GM18909 (cell line): ENCODE data around the gene BPIFA1.

Source experiments
- ATAC-seq: cut with Tn5 transposase; IDR thresholded peaks from one replicate; pipeline ENCODE4 v1.9.1; 2021; ENCODE audit warnings: mild to moderate bottlenecking; ENCODE audit not compliant: unreplicated experiment, poor library complexity

The BPIFA1 gene

DNA sequence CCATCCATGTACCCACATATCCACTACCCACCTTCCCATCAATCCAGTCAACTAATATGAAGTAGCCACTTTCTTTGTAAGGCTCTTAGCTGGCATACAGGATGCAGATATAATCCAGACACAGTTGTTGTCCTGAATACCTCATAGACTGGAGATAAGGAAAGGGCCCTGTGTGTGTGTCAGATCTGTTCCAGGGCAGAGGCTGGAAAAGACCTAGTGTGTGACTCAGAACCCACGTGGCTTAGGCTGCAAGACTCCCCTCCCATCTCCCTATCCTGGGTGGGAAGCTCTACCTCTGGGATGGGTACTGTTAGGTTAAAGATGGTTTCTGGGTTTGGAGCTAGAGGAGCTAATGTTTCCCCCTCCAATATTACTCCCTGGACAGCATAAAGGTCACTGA lies 3.6 kb downstream of the BPIFA1 start:
- ATAC-seq: no peak

DNA sequence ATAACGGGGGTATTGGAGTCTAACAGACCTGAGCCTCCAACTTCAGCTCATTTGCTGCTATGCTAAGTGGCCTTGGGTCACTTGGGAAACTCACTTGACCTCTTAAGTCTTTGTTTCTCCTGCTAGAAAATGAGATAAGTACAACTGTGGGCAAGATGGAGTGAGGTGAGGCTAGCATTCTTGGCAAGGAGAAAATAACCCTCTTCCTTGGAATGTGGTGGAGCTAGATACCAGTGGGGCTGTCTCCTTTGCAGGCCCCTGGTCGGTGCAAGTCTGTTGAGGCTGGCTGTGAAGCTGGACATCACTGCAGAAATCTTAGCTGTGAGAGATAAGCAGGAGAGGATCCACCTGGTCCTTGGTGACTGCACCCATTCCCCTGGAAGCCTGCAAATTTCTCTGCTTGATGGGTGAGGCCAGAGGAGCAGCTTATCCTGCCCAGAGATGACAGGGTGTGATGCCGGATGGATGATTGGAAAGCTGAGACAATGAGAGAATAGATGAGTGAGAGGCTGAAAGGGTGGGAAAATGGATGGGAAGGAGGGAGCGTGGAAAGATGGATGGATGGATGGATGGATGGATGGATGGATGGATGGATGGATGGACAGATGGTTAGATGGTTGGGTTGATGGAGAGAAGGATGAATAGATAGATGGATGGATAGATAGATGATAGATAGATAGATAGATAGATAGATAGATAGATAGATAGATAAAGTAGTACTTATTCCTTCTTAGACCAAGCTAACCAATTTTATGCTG lies 4.4 kb downstream of the BPIFA1 start:
- no peak for ATAC-seq

DNA sequence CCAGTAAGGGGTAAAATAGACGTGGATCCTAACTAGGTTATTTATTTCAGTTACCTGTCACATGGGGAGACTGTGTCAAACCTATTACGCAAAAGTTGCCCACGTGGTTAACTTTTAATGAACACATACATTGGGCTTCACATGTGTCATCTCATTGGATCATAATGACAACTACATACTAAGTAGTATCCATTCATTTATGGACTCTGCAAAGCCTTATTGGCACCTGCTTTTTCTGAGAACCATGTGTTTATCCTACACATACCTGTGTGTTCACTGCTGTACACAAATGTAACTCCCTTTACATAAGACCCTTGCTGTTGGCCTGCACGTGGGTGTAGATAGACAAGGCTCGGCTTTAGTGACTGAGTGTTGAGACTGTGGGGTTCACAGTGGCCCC lies 5.1 kb downstream of the BPIFA1 start:
- ATAC-seq: no peak

DNA sequence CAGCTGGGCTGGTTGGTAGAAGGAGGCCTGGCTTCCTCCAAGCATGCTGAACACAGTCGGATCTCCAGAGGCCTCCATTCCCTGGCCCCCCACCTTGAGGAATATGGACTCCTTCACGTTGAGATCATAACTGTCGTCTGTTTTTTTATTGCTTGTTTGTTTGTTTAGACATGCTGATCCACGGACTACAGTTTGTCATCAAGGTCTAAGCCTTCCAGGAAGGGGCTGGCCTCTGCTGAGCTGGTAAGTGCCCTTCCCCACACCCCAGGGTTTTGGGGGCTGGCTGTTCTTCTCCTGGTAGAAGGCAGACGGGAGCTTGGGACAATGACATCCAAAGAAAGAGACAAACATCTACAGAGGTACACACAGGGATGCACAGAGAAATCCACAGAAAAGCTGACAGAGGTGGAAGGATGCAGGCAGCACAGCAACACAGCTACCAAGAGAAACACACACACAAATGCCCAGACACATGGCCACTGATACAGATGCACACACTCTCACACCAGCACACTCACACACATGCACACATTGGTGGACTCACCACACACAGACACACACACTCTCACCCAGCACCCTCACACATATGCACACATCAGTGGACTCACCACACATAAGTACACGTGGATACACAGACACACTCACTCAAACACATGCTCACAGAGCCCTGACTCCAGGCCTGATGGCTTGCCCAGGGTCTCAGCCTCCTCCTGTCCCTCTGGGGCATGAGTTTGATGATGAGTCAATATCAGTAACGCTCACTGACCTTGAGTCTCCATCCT lies 6.7 kb downstream of the BPIFA1 start:
- no peak for ATAC-seq

DNA sequence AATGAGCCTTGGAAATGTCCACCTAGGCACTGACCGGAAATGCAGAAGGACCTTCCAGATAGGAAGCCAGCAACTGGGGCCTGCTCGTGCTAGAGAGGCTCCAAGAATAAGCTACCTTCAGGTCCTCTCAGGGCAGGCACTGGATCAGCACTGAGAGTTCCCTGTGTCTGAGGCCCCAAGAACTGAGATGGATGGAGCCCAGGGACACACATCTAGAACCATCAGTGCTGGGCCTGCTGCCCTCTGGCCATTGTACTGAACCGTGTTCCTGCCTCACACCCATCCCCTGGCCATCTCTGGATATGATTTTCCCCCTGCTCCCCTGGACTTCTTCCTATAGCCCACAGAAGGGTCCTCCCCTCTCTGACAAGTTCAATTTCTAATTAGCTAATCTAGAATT lies 10.3 kb downstream of the BPIFA1 start:
- no peak for ATAC-seq

DNA sequence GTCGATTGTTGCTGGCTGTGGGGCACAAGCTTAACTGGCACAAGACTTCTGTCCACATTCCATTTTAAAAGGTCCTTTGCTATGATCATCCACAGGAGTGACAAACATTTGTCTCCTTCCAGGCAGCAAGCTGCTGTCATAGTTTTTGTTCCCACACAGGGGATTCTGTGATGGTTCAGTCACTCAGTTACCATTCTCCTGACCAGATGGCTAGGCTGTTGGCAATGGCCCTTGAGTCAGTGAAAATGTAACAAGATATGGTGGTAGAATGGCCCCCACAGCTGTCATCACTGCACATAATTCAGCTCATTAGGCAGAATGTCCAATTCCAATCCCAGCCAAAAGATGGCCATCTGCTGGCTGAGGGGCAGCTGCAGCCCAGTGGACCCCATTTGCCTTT lies 13.7 kb downstream of the BPIFA1 start:
- ATAC-seq: no peak

DNA sequence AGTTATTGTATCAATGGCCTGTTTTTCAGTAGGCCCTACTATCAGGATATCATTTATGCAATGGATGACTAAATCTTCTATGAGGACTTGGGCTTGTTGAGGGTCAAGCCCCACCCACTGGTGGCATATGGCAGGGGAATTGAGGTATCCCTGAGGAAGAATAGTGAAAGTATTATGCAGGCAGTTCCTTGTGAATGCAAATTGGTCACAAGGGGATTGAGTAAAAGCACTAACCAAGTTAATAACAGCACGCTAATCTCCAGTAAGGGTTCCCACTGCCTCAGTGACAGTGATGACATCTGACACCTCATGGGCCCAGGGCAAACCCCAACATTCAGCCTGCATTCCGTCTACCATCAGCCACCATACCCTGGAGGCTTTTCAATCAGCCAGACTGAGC lies 14.9 kb downstream of the BPIFA1 start:
- ATAC-seq: no peak

DNA sequence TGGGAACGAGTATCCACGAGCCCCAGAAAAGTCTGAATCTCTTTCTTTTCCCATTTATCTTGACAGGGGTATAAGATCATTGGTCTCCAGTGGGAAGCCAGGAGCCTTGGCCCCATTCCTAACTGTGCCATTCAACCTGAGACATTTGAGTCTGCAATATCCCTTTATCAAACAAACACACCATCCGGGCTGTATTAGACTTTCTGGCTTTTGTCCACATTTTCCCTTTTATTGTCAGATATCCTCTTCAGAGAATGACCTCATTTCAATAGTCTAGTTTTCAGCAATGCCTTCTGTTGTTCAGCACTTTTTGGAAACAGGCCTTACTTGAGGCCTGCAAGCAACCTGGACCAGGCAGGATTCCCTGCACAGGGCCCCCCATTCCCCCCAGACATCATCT lies 15.7 kb downstream of the BPIFA1 start:
- no peak for ATAC-seq

DNA sequence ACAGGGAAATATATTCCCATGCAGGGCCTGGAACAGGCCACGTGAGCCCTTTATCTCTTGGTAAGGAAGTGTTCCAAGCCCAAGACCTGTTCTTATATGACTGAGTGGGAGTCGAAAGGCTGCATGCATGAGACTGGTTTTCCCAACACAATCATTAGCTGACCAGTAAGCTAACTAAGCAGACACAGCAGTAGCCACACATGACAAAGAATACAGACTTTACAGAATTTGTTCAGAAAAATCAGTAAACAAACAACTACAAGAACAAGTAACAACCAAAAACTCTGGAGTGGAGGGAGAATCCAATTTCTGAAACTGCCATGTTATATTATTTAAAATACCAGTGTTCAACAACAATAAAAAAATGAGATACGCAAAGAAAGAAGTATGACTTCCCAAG lies 16.7 kb downstream of the BPIFA1 start:
- ATAC-seq: no peak

DNA sequence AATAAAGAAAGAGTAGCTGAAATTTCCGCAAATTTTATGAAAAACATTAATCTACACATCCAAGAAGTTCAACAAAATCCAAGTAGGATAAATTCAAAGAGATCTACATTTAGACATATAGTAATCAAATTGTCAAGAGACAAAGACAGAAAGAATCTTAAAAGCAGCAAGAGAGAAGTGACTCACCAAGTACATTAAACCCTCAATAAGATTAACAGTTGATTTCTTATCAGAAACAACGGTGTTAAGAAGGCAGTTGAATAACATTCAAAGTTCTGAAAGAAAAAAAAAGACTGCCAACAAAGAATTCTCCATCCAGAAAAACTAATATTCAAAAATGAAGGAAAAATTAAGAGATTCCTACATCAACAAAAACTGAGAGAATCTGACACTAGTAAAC lies 19.2 kb downstream of the BPIFA1 start:
- ATAC-seq: no peak

DNA sequence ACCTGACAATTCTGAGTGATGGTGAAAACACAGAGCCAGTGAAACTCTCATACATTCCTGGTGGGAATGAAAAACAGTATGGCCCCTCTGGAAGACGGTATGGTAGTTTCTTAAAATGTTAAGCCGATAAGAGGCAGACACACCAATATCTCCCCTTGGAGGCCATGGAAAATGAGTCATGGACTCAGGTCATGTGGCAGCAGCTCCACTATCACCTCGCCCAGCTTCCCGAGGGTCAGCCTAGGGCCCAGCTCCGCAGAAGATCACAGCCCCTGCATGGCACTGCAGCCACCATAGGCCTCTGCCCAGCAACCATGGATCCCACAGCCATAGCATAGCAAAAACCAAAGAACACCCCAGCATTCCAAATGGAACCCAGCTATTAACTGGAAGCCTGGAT lies 21.4 kb downstream of the BPIFA1 start:
- no peak for ATAC-seq

DNA sequence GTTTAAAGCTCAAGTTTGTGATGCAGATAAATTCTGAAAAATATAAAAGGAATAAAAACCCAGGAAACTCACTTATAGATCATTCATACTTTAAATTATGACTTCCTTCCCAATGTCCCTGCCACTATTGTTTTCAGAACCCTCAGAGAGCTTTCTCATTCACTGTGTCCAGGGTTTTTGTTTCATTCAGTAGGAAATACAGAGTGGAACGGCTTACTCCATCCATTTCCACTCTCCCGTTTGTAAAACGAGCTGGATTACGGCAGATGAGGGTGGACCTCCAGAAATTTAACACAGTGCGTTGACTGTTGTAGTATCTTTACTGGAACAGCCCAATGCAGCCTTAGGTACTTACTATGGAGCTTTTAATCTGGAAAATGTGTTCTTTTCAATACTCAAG lies 23.6 kb downstream of the BPIFA1 start:
- ATAC-seq: no peak

DNA sequence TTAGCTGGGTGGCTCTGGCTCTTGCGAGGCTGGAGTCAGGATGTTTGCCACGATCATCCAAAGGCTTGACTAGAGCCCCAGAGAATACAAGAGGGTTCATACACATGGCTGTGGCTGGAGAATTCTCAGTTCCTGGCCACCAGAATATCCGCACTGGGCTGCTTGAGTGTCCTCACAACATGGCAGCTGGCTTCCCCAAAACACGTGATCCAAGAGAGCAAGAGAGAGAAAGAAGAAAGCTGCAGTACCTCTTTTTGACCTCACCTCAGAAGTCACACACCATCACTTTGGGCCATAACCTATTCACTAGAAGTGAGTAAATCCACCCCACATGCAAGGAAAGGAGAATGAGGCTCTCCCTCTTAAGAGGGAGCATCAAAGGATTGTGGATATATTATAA lies 25.7 kb downstream of the BPIFA1 start:
- ATAC-seq: no peak

DNA sequence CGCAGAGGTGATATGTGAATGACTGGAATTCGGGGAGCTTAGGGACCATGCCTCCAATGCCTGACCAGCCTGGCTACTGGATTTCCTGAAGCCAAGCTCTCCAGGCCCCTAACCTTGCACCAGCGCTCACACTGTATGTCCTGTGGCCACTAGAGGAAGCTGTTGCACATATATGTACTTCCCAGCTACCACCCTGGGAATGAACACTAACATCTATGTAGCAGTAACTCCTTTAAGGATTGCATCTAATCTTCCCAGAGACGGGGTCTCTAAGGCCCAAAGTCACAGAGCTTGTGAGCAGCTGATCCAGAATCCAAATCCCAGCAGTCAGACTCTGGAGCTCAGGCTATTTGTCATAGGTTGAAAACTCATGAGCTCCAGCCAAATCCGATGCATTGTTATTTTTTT lies 26.9 kb downstream of the BPIFA1 start:
- no peak for ATAC-seq

DNA sequence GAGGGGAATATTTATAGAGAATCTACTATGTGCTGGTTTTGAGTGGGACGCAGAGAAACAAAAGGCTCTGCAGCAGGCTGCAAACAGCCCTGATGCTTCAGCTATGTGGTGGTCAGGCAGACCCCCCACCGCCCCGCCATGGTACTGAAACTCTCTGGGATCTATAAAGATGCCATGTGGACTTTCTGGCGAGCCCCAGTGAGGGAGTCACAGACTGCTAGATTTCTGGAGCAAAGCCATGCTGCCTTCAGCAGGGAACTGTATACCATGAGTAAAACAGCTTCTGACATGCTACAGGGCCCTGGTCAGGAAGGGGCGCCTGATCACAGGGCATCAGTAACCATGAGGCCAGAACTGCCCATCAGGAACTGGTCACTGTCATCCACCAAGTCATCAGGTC lies 28.0 kb downstream of the BPIFA1 start:
- no peak for ATAC-seq

DNA sequence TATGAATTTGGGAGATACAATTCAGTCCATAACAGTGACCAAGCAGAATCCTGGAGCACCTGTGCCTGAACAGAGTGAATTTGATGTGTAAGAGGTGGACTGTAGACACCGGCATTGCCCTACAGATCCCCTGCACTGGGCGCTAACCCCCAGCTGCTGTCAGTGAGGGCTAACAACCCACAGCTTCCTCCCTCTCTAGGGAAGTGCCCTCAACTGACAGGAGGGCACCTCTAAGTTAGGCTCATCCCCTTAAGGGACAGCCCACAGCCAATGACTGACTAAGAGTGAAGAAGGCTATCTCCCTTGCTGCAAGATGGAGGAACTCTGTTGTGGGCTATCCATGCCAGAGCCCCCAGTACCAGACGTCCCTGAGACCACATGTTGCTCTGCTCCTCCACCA lies 31.9 kb downstream of the BPIFA1 start:
- ATAC-seq: no peak

DNA sequence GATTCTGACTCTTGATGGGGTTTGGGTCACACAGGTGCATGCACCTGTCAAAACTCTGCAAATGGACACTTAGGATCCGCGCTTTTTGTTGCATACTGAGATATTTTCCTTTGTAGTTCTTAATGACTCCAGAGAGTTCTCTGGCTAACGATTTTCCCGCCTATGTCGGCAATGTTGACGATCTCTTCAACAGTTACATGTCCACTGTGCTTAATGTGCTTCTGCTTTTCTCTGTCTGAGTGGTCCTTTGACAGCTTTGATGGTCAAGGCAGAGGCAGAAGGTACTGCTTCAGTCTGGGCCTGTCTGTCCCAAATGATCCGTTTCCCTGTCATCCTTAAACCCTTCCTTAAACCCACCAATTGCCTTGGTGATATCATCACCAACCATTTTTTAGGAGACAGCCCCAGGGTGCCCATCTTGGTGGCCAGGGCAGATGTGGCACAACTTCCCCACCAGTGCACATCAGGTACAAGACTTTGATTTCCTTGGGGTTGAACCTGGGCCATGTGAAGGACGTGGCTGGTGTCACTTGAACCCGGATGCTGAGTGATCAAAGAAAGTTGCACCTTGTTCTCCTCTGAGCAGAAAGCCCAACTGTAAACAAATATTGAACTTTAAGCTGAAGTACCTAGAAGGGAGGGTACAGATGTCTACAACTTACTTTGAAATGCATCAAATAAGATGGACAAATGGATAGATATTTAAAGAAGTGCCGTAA lies 36.5 kb downstream of the BPIFA1 start:
- ATAC-seq: no peak

DNA sequence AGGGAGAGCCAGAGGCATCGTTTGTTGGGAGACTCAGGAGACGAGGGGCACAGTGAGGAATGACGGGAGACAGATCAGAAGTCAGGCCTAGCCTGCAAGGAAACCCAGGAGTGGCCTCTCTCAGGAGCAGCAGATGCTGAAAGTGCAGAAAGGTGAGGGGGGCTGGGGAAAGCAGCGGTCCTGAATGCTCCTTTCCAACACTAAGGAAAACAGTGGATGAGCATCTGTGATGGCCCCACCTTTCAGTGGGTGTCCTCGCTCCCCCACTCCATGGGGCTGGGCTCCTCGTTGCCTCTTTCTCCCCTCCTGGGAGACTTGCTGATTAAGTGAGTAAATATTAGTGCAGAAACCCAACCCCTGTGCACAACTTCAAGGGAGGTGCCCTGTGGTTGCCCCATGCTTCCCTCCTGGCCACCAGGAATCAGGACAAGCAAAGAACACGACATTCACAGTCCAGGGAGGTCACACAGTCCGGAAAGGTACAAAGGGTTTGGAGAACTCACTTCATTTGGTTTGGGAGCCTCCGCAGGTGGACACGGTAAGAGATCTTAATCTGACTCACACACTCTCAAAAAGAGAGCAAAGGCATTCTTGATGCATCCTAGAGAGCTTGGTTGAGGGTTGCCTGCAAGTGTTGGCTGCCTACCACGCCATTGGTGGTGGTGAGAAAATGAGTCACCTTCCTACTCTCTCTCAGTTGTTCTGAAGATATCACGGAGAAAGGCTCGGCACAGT lies 37.5 kb downstream of the BPIFA1 start:
- no peak for ATAC-seq

DNA sequence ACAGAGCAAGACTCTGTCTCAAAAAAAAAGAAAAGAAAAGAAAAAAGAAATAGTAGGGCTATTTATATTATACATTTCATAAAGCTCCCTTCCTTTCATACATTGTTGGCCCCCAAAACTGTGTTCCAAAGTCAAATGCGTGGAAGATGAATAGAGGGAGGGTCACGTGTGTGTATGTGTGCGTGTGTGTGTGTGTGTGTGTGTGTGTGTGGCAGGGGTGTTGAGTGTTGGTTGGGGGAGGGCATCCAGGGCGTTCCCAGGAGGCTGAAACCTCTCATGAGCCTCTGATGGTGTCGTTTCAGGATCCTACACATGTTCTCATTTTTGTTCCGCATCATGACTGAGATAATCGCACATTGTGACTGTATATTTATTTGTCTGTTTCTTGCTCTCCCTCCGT lies 39.4 kb downstream of the BPIFA1 start:
- ATAC-seq: no peak

DNA sequence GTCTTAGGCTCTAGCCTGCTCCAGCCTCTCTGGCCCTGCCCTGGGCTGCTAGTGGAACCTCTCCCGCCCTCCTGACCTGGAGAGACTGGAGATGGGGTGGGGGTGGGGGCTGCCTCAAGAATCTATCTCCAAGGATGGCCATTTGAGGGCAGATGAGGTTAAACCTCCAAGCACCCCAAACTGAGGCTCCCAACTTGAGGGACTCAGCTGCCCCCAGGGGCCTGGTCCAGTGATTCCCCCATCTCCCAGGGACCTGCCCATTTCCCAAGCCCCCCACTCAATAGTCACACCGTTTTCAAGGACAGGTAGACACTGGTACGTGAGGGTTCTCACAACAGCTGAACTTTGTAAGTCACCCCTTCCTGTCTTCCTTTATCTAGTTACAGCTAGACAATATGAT lies 40.1 kb downstream of the BPIFA1 start:
- ATAC-seq: no peak
